Ascending aorta (tissue), 2 donors: Measurements from ENCODE around the gene BRWD1. TPM values are rescaled to one million over a fixed set of nuclear protein-coding genes. Genes with fewer than 3 reads are reported as not detected.
"Not testable (repeated sequence)": the region's sequence is repeated elsewhere in the genome, so short reads cannot be mapped to it uniquely, and the experiment has no call there.

Experiments
- DNase-seq, 2 donors: peaks; one replicate each; pipeline ENCODE4 v3.0.0-alpha.2; 2019; ENCODE audit warnings: low spot score in 2 of 2
- H3K27ac ChIP-seq, 2 donors: fragments of 200-600 bp; sonication (generic); one replicate each; pipeline ENCODE4 v1.5.1; 2016 to 2017; ENCODE audit warnings: mild to moderate bottlenecking in 1 of 2
- H3K27me3 ChIP-seq: fragments of 200-600 bp; sonication (generic); one replicate; pipeline ENCODE4 v1.5.1; 2017
- H3K36me3 ChIP-seq, 2 donors: fragments of 200-600 bp; sonication (generic); one replicate each; pipeline ENCODE4 v1.5.1; 2016
- H3K4me1 ChIP-seq, 2 donors: fragments of 200-600 bp; sonication (generic); one replicate each; pipeline ENCODE4 v1.5.1; 2016 to 2017; ENCODE audit warnings: mild to moderate bottlenecking in 1 of 2
- H3K4me3 ChIP-seq, 2 donors: fragments of 200-600 bp; sonication (generic); one replicate each; pipeline ENCODE4 v1.5.1; 2016 to 2017; ENCODE audit warnings: mild to moderate bottlenecking in 1 of 2
- H3K9me3 ChIP-seq, 2 donors: fragments of 200-600 bp; sonication (generic); one replicate each; pipeline ENCODE4 v1.5.1; 2016
- intact Hi-C: fragments of 100-400 bp; cut with DNase I; formaldehyde crosslinking; loops from one replicate; pipeline ENCODE4 v1.15.1; 2023
- total RNA-seq: library from RNA; depleted of rRNA; stranded (reverse); fragments of >200 nt; gene quantifications from one replicate; pipeline ENCODE4 v1.1.0, GENCODE V29; 2016
- TF ChIP-seq, protein P1 (sequence below), 3 experiments: fragments of 200-600 bp in 2 of 3; fragments of 450-650 bp in 1 of 3; sonication (generic) in 2 of 3; IDR thresholded peaks; one replicate each; pipeline ENCODE4 v1.5.1; 2016 to 2019; ENCODE audit warnings: antibody characterized with exemption in 3 of 3, mild to moderate bottlenecking in 1 of 3, moderate library complexity in 1 of 3

BRWD1 gene
- total RNA-seq, 1 donor from 2014 or later = 15.4 TPM

DNA sequence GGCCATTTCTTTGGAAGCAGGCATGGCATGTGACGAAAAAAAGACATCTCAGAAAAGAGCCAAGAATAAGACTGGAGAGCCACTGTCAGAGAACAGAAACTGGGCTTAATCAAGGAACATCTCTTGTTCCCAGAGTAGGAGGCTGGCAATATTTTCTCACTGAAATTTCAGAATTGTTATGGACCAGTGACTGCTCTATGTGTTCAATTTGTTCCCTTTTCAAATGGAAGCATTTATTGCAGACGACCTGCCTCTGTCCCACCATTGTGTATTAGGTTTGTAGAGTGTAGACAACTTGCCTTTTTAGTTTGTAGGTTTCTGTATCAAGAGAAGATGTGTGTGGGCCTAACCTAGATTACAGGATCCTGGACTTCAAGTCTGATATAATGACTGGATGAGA lies 148.9 kb downstream of the BRWD1 start:
- intact Hi-C loops = no loop called here
- DNase-seq = no peak
- Histone ChIP-seq H3K4me1 (peaks cover 3 to 5% of the 10 kb centered on the region in 2 donors), H3K27ac (no peak overlapping the region), H3K36me3 (peaks cover 0 to 4% of the 10 kb centered on the region in 2 donors), H3K9me3 (peaks cover 0 to 11% of the 10 kb centered on the region in 2 donors), H3K4me3 (no peak overlapping the region), H3K27me3 (no peaks in the 10 kb centered on the region)
- TF ChIP-seq, protein P1, sequence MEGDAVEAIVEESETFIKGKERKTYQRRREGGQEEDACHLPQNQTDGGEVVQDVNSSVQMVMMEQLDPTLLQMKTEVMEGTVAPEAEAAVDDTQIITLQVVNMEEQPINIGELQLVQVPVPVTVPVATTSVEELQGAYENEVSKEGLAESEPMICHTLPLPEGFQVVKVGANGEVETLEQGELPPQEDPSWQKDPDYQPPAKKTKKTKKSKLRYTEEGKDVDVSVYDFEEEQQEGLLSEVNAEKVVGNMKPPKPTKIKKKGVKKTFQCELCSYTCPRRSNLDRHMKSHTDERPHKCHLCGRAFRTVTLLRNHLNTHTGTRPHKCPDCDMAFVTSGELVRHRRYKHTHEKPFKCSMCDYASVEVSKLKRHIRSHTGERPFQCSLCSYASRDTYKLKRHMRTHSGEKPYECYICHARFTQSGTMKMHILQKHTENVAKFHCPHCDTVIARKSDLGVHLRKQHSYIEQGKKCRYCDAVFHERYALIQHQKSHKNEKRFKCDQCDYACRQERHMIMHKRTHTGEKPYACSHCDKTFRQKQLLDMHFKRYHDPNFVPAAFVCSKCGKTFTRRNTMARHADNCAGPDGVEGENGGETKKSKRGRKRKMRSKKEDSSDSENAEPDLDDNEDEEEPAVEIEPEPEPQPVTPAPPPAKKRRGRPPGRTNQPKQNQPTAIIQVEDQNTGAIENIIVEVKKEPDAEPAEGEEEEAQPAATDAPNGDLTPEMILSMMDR (IDR thresholded peaks at IDR 0.05) = no peak

DNA sequence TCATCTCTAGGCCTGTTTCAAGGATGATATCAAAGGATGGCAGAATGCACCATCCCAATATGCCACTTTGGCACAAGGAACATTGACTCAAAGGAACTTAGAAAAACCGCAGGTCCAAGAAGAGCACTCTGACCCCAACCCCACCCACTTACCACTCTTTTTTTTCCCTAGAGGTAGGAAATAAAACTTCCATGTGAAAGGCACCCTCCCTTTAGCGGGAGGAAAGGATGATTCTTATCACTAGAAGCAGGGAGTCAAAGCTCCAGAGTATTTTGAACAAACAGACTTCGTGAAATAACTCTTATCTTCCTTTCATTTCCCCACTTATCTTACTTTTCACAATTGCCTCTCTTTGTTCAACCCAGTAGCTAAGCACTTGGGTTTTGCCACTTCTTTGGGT lies 152.4 kb downstream of the BRWD1 start:
- Histone ChIP-seq H3K27ac (no peak overlapping the region), H3K27me3 (no peaks in the 10 kb centered on the region), H3K4me3 (no peak overlapping the region), H3K9me3 (peaks cover 0 to 11% of the 10 kb centered on the region in 2 donors), H3K4me1 (peaks cover 3 to 10% of the 10 kb centered on the region in 2 donors), H3K36me3 (no peaks in the 10 kb centered on the region)
- intact Hi-C loops = no loop called here
- no peak for DNase-seq
- TF ChIP-seq, protein P1 (IDR thresholded peaks at IDR 0.05) = no peak

DNA sequence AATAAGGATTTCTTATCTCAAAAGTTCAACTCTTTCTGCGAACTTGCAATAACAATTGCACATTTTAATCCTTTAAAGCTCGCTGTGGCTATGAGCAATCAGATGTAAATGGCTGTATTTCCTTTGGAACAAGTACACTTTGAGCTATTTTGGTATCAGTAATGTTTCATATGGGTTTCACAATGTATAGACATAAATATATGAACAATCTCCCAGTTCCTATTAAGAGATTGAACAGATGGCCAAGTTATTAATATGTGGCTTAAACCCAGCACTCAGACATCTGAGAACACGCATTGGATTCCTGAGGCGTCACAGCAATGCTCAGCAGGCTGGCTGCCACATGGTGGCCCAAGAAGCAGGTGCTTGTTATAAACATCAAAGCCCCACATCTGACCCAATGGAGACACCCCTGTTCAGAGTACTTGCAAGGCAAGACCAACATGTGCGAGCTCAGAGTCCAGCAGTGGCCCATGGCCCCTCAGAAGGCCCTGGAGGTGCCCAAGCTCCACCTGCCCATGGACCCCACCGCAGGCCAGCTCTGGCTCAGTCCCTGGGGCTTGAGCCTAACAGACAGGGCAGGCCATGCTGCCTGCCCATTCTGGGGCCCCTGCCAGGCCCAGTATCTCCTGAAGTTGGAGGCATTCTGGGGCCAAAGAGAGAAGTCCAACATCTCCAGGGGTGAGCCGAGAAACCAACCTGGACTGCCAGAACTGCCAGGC lies 153.9 kb downstream of the BRWD1 start:
- H3K36me3 ChIP-seq = no peaks in the 10 kb centered on the region
- peaks cover 3 to 14% of the 10 kb centered on the region in 2 donors for H3K4me1 ChIP-seq
- peaks cover 0 to 5% of the 10 kb centered on the region in 2 donors for H3K9me3 ChIP-seq
- H3K27me3 ChIP-seq = no peaks in the 10 kb centered on the region
- DNase-seq = no peak
- TF ChIP-seq, protein P1 (IDR thresholded peaks at IDR 0.05) = no peak
- H3K4me3 ChIP-seq = no peak overlapping the region
- intact Hi-C loops = no loop called here
- peak overlapping the region in 1 of 2 donors; percentile 14 for H3K27ac ChIP-seq

DNA sequence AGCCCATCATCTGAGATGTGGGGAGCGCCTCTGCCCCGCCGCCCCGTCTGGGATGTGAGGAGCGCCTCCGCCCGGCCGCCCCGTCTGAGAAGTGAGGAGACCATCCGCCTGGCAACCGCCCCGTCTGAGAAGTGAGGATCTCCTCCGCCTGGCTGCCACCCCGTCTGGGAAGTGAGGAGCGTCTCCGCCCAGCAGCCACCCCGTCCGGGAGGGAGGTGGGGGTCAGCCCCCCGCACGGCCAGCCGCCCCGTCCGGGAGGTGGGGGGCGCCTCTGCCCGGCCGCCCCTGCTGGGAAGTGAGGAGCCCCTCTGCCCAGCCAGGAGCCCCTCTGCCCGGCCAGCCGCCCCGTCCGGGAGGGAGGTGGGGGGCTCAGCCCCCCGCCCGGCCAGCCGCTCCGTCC lies 156.2 kb downstream of the BRWD1 start:
- intact Hi-C loops, H3K9me3 ChIP-seq, H3K4me3 ChIP-seq: not testable (repeated sequence)

DNA sequence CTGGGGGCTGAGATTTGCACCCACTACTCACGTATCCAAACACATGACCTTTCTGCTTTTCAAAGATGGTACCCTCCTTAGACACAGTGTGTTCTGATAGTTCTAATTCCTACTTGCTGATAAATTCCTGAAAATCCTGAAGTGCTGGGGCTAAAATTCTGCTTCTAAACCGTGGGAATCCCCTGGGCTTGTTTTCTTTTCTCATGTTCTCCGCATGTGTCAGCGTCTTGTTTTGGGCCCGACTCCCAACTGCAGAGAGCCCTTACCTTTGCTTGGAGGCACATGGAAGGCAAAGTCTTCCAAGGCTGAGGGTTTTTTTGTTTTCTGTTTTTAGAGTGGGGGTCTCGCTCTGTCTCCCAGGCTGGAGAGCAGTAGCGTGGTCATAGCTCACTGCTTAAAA lies 157.4 kb downstream of the BRWD1 start:
- H3K9me3 ChIP-seq = no peaks in the 10 kb centered on the region
- H3K4me3 ChIP-seq = no peak overlapping the region
- H3K36me3 ChIP-seq = no peaks in the 10 kb centered on the region
- H3K4me1 ChIP-seq = peaks cover 3 to 14% of the 10 kb centered on the region in 2 donors
- no peaks in the 10 kb centered on the region for H3K27me3 ChIP-seq
- TF ChIP-seq, protein P1 (IDR thresholded peaks at IDR 0.05) = no peak
- DNase-seq = no peak
- intact Hi-C loops = no loop called here
- H3K27ac ChIP-seq = peak overlapping the region; percentile 37 to 70

More for the DNA sequence above, 156.2 kb downstream of the BRWD1 start:
- H3K27me3 ChIP-seq, H3K36me3 ChIP-seq, H3K27ac ChIP-seq, DNase-seq: not testable (repeated sequence)
- peaks cover 3 to 14% of the 10 kb centered on the region in 2 donors for H3K4me1 ChIP-seq

GRCh38 chr21:39155578-39155977 lies 157.9 kb downstream of the BRWD1 start:
- H3K27me3 ChIP-seq = no peaks in the 10 kb centered on the region
- intact Hi-C loops = no loop called here
- peaks cover 3 to 14% of the 10 kb centered on the region in 2 donors for H3K4me1 ChIP-seq
- TF ChIP-seq, protein P1 (IDR thresholded peaks at IDR 0.05) = no peak
- H3K27ac ChIP-seq = peak overlapping the region; percentile 37 to 70
- no peaks in the 10 kb centered on the region for H3K36me3 ChIP-seq
- no peaks in the 10 kb centered on the region for H3K9me3 ChIP-seq
- no peak for DNase-seq
- no peak overlapping the region for H3K4me3 ChIP-seq
